HG03442 (cell line): ENCODE results near the gene MUS81.

Experiments used
- ATAC-seq: cut with Tn5 transposase; IDR thresholded peaks from one replicate; pipeline ENCODE4 v1.9.1; 2021; ENCODE audit warnings: mild to moderate bottlenecking, moderate library complexity; ENCODE audit not compliant: unreplicated experiment

The MUS81 gene

DNA sequence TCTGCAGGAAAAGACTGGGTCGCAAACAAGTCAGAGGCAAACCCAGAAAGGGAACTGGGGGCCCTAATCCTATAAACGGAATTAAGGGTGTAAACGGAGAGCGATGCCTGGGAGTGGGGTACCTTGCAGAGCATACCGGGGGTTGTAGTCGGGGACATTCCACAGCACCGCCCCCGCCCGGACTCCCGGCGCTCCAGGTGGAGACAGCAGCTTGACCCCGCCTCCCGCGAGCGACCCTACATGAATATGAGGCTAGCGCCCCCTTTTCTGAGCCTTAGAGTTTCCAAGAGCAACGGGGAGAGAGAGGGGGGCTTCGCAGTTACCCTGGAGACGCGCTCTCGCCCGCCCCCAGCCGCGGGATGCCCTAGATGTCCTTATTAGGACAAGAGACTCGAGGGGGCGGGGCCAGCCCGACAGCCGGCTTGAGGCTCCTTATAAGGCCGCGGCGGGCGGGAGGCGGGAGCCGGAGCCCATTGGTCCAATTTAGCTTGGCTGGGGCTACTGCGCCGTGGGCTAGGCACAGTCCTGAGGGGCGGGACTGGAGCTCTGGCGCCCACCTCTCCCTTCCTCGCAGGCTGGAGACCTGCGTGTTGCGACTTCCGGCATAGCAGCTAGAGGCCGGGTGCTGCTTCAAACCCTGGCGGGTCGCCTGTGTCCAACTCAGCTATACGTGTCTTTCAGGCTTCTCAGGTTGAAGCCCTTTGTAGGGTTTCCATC, 980 bp upstream of the MUS81 start:
- peak; percentile 46 for ATAC-seq

GRCh38 chr11:65859812-65860277, 388 bp upstream of the MUS81 start:
- ATAC-seq = no peak

DNA sequence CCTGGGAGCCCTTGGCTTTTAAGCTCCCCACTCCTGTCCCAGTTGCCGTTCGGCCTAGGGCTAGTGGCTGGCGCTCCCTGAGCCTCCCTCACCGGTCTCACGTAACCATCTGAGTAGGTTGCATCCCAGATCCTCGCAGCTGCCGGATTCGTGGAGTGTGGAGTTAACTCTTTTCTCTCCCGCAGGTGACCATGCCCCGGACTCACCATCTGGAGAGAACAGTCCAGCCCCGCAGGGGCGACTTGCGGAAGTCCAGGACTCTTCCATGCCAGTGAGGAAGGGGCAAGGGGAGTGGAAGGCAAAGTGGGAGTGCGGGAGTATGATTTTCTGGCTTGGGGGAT, 902 bp downstream of the MUS81 start:
- ATAC-seq = no peak

GRCh38 chr11:65861533-65862183, 1.4 kb downstream of the MUS81 start:
- ATAC-seq = no peak

GRCh38 chr11:65862191-65862735, 2.0 kb downstream of the MUS81 start:
- no peak for ATAC-seq

GRCh38 chr11:65862941-65863888, 3.0 kb downstream of the MUS81 start:
- ATAC-seq = no peak

DNA sequence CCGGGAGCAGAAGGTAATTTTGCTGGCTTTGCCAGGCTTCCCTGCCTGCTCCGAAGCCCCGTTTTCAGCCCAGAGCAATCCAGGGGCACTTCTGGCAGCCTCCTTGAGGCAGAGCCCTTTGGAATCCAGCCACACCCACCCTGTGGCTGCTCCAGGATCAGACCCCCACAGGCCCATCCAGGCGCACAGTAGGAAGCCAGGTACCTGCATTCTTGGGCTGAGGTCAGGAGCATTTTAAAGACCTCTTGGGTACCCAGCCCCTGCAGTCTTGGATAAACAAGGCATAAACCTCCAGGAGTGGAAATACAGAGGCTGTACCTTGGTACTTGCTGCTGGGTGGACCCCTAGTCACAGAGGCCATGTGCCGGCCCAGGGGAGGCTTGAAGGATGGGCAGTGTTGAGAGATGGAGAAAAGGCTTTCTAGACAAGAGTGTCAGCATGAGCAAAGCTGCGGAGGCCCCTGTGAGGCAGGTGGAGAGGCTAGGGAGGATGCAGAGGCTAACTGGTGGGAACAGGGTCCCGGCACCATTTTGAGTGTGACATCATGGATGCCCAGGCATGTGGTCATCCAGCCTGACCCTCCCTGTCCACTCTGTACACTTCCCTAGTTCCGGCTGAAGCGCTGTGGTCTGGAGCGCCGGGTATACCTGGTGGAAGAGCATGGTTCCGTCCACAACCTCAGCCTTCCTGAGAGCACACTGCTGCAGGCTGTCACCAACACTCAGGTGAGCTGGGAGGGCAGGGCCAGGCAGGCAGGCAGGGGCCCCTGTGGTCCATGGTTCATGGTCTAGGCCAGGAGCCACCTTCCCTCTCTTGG, 3.9 kb downstream of the MUS81 start:
- ATAC-seq = no peak

DNA sequence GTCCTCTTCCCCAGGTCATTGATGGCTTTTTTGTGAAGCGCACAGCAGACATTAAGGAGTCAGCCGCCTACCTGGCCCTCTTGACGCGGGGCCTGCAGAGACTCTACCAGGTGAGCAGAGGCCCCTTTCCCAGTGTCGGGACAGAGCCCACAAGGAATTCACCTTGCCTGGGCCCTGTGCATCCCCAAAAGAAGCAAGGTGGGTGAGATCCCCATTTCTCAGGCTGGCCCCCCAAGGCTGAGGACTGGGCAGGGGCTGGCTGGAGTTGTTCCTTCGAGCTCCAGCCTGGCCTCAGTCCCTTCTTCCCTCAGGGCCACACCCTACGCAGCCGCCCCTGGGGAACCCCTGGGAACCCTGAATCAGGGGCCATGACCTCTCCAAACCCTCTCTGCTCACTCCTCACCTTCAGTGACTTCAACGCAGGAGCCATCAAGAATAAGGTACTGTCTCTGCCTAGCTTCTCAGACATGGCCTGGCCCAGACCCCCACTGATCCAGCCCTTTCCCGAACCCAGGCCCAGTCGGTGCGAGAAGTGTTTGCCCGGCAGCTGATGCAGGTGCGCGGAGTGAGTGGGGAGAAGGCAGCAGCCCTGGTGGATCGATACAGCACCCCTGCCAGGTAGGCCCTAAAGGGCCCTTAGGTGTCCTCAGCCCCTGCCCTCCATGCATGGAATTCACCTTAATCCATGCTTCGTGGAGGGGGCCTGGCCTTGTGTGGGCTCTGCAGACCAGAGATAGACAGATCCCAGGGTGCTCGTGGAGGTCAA, 4.7 kb downstream of the MUS81 start:
- no peak for ATAC-seq

GRCh38 chr11:65865550-65866172, 5.4 kb downstream of the MUS81 start:
- ATAC-seq = no peak

GRCh38 chr11:65866509-65867283, 6.5 kb downstream of the MUS81 start:
- no peak for ATAC-seq

GRCh38 chr11:65867284-65868071, 7.2 kb downstream of the MUS81 start:
- ATAC-seq = no peak

GRCh38 chr11:65868076-65868667, 7.9 kb downstream of the MUS81 start:
- no peak for ATAC-seq

DNA sequence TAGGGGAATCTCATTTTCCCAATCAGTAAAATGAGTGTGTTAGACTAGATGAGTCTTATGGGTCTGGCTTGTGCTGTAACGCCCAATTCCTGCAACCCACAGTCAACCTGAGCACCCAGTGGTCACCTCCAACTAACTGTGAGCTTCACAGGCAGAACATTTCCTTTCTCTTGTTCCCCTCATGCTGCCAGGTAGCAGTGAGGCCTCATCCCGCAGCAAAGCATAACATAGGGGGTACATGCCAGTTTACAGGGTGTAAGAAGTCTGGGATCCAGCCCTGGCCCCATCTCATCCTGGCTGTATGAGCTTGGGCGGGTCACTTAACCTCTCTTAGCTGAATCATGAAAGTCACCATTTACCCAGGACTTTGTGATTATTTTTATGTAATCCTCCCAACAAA, 8.7 kb downstream of the MUS81 start:
- no peak for ATAC-seq

DNA sequence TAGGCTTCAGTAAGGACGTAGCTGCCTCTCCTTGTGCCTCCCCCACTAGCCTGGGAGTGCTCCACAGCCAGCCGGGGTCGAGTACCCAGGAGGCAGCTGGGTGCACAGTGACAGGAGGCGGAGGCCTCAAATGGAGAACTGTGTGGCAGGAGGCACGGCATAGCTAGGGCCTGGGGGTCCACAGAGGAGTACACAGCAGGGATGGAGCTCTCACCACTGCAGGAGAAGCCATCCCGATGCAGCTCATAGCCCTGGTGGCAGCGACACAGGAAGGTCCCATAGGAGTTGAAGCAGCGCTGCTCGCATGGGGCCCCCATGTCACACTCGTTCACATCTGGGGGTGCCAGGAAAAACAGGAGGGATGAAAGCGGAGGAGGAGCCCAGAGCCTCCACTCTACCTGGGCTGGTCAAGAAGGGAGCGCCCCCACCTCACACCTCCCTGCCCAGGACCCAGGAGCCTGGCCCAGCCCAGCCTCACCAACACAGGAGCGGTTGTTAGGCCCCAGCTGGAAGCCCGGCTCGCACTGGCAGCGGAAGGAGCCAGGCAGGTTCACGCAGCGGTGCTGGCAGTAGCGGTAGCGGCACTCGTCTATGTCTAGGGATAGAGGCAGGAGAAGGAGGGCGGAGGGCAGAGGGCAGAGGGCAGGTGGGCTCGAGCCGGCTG, 9.5 kb downstream of the MUS81 start:
- no peak for ATAC-seq

DNA sequence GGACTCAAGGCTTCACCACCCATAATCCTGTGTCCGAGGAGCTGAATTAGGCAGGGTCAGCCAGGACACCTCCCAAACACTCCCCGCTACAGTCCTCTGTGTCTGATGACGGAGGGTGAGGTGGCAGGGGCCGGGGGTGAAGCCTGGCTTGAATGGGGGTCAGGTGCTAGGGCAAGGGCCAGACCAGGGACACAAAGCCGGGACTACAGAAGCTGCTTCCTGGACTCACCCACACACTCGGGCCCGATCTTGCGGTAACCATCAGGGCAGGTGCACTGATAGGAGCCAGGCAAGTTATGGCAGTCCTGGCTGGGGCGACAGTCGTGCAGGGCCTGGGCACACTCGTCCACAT, 10.1 kb downstream of the MUS81 start:
- no peak for ATAC-seq

DNA sequence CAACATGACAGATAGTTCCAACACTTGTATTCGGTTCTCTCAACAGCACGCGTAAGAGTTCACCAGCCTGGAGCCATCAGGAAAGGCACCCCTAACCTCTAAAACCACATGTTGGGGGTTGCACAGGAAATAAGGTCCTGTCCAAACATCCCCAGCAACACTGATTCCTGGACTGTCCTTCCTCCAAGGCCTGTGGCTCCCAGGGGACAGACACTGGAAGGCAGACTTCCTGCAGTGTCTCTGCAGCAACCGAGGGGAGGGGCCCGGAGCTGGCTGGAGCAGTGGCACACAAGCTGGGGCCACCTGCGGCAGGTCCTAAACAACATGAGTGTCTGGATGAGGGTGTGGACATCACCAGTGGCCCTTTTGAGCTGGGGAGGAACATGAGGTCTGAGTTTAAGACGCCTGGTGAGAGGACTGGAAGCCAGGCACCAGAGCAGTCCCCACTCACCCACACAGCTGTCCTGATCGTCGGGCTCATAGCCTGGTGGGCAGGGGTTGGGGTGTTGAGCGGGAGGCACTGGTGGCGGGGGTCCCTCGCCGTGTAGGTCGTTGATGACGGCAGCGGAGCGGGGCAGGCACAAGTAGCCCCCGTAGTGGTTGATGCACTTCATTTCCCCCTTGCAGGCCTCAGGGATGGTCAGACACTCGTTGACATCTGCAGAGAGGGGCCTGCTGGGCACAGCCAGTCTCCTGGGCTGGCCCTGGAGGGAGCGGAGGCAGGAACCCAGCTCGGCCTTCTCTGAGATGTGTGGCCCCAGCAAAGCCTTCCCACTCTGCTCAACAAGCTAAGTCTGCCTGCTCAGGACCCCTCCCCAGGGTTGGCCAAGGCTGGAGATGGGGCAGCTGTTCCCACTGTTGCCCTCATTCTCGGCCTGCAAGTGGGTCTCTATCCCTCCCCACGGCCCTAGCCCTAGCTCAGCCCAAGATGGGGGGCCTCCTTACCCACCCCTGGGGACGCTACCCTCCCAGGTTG, 10.8 kb downstream of the MUS81 start:
- ATAC-seq = no peak
